ENCODE results near the gene ADAMTSL4. TPM values are rescaled to one million over a fixed set of nuclear protein-coding genes. Genes with fewer than 3 reads are reported as not detected.

Gene ADAMTSL4
- total and polyA plus RNA-seq, 9 of the 15 experiments (the other 6 are each of a cell fraction or from before 2014, with no cell fraction given) = 12.7 to 212 (median 35.6) TPM

GRCh38 chr1:150579110-150579944, 30.1 kb downstream of the ADAMTSL4 start, which contains the start of gene MCL1 (continued):
- TF ChIP-seq MTA3 (IDR thresholded peaks at IDR 0.05; ENCODE audit: borderline replicate concordance) = peak; percentile 91
- no peak for TF ChIP-seq PYGO2 (tag; IDR thresholded peaks at IDR 0.05)
- no peak for TF ChIP-seq TCF7 (IDR thresholded peaks at IDR 0.05; ENCODE audit: borderline replicate concordance)
- no peak for TF ChIP-seq POLR3A (IDR thresholded peaks at IDR 0.05; ENCODE audit: borderline replicate concordance, extremely low read depth, insufficient read depth, insufficient read length)
- no peak for TF ChIP-seq DDX20 (tag; IDR thresholded peaks at IDR 0.05; ENCODE audit: low read depth)
- peak; percentile 87 for TF ChIP-seq ZNF740 (CRISPR knock-in tag; IDR thresholded peaks at IDR 0.05)
- peak in 1 of 2 experiments; percentile 51; a peak in 1 of 4 replicates for TF ChIP-seq ZNF740 (tag; IDR thresholded peaks at IDR 0.05)
- peak; percentile 95 for TF ChIP-seq TAF7 (tag; IDR thresholded peaks at IDR 0.05)
- no peak for TF ChIP-seq ZNF239 (CRISPR knock-in tag; IDR thresholded peaks at IDR 0.05)
- no peak for TF ChIP-seq CLOCK (CRISPR knock-in tag; IDR thresholded peaks at IDR 0.05; ENCODE audit: borderline replicate concordance)
- peak; percentile 80 for TF ChIP-seq ZBTB17 (CRISPR knock-in tag; IDR thresholded peaks at IDR 0.05)
- 0 out of 2 replicates have a peak, but pooled peaks have one; percentile 28 for TF ChIP-seq ARID1B (IDR thresholded peaks at IDR 0.05)
- no peak for TF ChIP-seq BRF2 (IDR thresholded peaks at IDR 0.05; ENCODE audit: borderline replicate concordance, insufficient read depth, insufficient read length)
- no peak for TF ChIP-seq ZHX1 (conservative IDR thresholded peaks at IDR 0.05; ENCODE audit: low read length)
- no peak; the same call in 1 of the 2 replicates for TF ChIP-seq ZKSCAN1 (IDR thresholded peaks at IDR 0.05; ENCODE audit: low read depth, low read length)

Measured in K562 (cell line).